ENCODE data around the gene MSANTD4. TPM values are rescaled to one million over a fixed set of nuclear protein-coding genes. Genes with fewer than 3 reads are reported as not detected.

The MSANTD4 gene
- polyA plus RNA-seq, 1 of the 3 experiments (the other 2 are of a cell fraction): 6.2 TPM

DNA sequence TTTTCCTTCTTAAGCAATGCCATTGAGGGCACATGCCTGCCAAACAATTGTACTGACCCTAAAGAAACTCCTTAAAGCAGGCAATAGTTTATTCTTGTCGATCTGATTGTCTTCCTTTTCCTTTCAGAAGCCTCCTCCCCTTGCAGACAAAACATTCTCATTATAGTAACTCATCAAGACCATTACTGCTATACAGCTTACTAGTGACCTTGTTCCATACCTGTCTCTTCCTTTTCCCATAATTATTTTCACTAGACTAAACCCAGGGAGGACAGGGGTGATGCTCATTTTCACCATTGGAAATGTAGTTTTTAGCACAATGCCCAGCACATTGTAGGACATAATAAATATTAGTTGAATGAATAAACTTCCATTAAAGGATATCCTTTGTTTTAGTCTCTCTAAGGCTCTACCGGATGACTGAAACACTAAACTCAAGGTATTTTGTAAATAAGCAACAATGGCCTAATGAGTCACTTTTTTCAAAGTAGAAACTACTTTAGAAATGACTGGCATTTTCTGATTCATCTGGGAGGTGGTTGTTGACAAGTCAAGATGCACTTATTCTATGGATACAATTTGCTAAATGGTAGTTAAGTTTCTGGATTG lies 9.3 kb upstream of the MSANTD4 start:
- no peaks in the 10 kb centered on the region for H3K9me2 ChIP-seq
- H2AFZ ChIP-seq (ENCODE audit: low read depth): no peak overlapping the region
- no peak for DNase-seq
- H3K4me3 ChIP-seq (ENCODE audit: low read depth in 2 of 2, low read length in 1 of 2): no peak overlapping the region
- CTCF ChIA-PET: interaction anchor here (1.1 kb wide), 1 partner anchor 14 kb away, joined by 3 read pairs; no protein-coding TSS in a partner anchor
- no peaks in the 10 kb centered on the region for H3K4me1 ChIP-seq (ENCODE audit: control insufficient read depth in 1 of 2, insufficient read depth in 2 of 2, low read depth in 1 of 2, low read length in 1 of 2)
- WGBS (ENCODE audit: low lambda C conversion rate): 38% methylated on average over 2 of the region's 2 CpGs
- no peaks in the 10 kb centered on the region for H3F3A ChIP-seq (replicated peaks; ENCODE audit: insufficient read depth)
- TF ChIP-seq EP300 (IDR thresholded peaks at IDR 0.05; ENCODE audit: borderline replicate concordance in 1 of 2, low read depth in 1 of 2, low read length in 1 of 2) (no peak), FOXJ3 (CRISPR knock-in tag; IDR thresholded peaks at IDR 0.05) (no peak), SMC3 (IDR thresholded peaks at IDR 0.05; ENCODE audit: low read depth, low read length) (no peak), RXRA (IDR thresholded peaks at IDR 0.05; ENCODE audit: borderline replicate concordance, low read depth) (no peak), RAD21 (IDR thresholded peaks at IDR 0.05; ENCODE audit: low read length) (no peak), NRF1 (IDR thresholded peaks at IDR 0.05; ENCODE audit: low read depth, low read length) (no peak), SIN3A (IDR thresholded peaks at IDR 0.05; ENCODE audit: borderline replicate concordance, low read depth, low read length) (no peak), TAF1 (IDR thresholded peaks at IDR 0.05; ENCODE audit: borderline replicate concordance, low read depth, low read length) (no peak), FOXM1 (IDR thresholded peaks at IDR 0.05; ENCODE audit: low read depth) (no peak), GATA2 (CRISPR knock-in tag; IDR thresholded peaks at IDR 0.05) (no peak), GABPA (IDR thresholded peaks at IDR 0.05; ENCODE audit: low read depth) (no peak), POLR2AphosphoS5 (IDR thresholded peaks at IDR 0.05; ENCODE audit: low read depth, low read length) (no peak), RFX5 (IDR thresholded peaks at IDR 0.05; ENCODE audit: low read length) (no peak), YY1 (IDR thresholded peaks at IDR 0.05; ENCODE audit: low read depth) (no peak), TEAD4 (IDR thresholded peaks at IDR 0.05; ENCODE audit: borderline replicate concordance, insufficient read depth) (no peak)
- TF ChIP-seq, protein P1, sequence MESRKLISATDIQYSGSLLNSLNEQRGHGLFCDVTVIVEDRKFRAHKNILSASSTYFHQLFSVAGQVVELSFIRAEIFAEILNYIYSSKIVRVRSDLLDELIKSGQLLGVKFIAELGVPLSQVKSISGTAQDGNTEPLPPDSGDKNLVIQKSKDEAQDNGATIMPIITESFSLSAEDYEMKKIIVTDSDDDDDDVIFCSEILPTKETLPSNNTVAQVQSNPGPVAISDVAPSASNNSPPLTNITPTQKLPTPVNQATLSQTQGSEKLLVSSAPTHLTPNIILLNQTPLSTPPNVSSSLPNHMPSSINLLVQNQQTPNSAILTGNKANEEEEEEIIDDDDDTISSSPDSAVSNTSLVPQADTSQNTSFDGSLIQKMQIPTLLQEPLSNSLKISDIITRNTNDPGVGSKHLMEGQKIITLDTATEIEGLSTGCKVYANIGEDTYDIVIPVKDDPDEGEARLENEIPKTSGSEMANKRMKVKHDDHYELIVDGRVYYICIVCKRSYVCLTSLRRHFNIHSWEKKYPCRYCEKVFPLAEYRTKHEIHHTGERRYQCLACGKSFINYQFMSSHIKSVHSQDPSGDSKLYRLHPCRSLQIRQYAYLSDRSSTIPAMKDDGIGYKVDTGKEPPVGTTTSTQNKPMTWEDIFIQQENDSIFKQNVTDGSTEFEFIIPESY (IDR thresholded peaks at IDR 0.05; ENCODE audit: borderline replicate concordance, low read depth): no peak
- TF ChIP-seq, protein P2, sequence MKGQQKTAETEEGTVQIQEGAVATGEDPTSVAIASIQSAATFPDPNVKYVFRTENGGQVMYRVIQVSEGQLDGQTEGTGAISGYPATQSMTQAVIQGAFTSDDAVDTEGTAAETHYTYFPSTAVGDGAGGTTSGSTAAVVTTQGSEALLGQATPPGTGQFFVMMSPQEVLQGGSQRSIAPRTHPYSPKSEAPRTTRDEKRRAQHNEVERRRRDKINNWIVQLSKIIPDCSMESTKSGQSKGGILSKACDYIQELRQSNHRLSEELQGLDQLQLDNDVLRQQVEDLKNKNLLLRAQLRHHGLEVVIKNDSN (IDR thresholded peaks at IDR 0.05; ENCODE audit: borderline replicate concordance, low read depth): no peak
- TF ChIP-seq, protein P3, sequence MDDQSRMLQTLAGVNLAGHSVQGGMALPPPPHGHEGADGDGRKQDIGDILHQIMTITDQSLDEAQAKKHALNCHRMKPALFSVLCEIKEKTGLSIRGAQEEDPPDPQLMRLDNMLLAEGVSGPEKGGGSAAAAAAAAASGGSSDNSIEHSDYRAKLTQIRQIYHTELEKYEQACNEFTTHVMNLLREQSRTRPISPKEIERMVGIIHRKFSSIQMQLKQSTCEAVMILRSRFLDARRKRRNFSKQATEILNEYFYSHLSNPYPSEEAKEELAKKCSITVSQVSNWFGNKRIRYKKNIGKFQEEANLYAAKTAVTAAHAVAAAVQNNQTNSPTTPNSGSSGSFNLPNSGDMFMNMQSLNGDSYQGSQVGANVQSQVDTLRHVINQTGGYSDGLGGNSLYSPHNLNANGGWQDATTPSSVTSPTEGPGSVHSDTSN (IDR thresholded peaks at IDR 0.05): no peak
- TF ChIP-seq, protein P4, sequence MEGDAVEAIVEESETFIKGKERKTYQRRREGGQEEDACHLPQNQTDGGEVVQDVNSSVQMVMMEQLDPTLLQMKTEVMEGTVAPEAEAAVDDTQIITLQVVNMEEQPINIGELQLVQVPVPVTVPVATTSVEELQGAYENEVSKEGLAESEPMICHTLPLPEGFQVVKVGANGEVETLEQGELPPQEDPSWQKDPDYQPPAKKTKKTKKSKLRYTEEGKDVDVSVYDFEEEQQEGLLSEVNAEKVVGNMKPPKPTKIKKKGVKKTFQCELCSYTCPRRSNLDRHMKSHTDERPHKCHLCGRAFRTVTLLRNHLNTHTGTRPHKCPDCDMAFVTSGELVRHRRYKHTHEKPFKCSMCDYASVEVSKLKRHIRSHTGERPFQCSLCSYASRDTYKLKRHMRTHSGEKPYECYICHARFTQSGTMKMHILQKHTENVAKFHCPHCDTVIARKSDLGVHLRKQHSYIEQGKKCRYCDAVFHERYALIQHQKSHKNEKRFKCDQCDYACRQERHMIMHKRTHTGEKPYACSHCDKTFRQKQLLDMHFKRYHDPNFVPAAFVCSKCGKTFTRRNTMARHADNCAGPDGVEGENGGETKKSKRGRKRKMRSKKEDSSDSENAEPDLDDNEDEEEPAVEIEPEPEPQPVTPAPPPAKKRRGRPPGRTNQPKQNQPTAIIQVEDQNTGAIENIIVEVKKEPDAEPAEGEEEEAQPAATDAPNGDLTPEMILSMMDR (IDR thresholded peaks at IDR 0.05): no peak
- TF ChIP-seq, protein P5, sequence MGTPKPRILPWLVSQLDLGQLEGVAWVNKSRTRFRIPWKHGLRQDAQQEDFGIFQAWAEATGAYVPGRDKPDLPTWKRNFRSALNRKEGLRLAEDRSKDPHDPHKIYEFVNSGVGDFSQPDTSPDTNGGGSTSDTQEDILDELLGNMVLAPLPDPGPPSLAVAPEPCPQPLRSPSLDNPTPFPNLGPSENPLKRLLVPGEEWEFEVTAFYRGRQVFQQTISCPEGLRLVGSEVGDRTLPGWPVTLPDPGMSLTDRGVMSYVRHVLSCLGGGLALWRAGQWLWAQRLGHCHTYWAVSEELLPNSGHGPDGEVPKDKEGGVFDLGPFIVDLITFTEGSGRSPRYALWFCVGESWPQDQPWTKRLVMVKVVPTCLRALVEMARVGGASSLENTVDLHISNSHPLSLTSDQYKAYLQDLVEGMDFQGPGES (IDR thresholded peaks at IDR 0.05; ENCODE audit: low read depth, low read length): no peak
- H4K20me1 ChIP-seq (ENCODE audit: insufficient read depth): no peaks in the 10 kb centered on the region
- H3K27ac ChIP-seq (ENCODE audit: low read depth in 2 of 2, low read length in 1 of 2): no peak overlapping the region
- no peaks in the 10 kb centered on the region for H3K79me2 ChIP-seq (ENCODE audit: insufficient read depth)
- POLR2A ChIA-PET: no interaction called here
- no peak overlapping the region for H3K9ac ChIP-seq
- H3K27me3 ChIP-seq (ENCODE audit: insufficient read depth): no peaks in the 10 kb centered on the region
- H3K4me2 ChIP-seq: no peak overlapping the region
- H3K9me3 ChIP-seq: no peaks in the 10 kb centered on the region
- no peaks in the 10 kb centered on the region for H3K36me3 ChIP-seq (replicated peaks in 1 of 2; ENCODE audit: control insufficient read depth in 1 of 2, insufficient read depth in 2 of 2, low read length in 1 of 2)

Data from SK-N-SH (cell line).